ENCODE results near the gene ANXA11. TPM values are rescaled to one million over a fixed set of nuclear protein-coding genes. Genes with fewer than 3 reads are reported as not detected.

Gene ANXA11
- total and polyA plus RNA-seq, 4 experiments from 2014 or later = 173 to 342 (median 207) TPM

DNA sequence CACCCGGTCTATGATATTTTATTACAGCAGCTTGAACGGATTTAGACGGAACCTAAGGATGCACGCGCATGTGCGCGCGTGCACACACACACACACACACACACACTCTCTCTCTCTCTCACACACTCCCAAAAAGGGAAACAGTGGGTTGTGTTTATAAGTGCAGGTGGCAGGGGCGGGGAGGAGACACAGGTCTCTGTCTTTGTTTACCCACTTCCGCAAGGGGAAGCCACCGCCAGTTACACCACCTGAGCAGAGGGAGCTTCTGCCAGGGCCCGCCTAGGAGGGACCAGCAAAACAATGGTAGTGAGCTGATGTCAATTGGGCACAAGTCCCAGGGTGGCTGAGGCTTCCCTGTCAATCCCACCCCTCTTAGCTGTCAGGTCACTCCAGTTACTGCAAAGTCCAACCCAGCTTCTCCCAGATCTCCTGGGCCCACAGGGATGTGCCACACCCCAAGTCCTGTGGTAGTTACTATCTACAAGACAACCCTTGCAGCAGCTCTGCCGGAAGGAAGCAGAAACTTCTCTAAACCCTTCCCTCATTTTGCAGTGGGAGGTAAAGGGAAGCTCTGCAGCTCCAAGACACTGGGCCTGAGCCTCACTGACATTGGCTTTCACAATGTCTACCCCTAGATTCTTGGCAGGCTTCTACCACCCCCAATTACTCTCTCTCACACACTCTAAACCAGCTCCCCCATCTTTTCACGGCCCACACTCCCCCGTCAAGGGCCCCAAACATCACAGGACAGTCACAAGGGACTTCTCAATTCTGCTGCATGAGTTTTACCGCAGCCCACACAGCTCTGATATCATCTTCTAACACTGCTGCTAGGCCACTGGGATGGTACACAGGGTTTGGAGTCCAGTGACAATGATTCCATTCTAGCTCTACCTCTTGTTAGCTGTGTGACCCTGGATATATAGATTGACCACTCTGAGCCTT, 17.6 kb downstream of the ANXA11 start:
- H3K36me3 Mint-ChIP-seq = peaks cover 10 to 20% of the 10 kb centered on the region in 2 donors
- Histone ChIP-seq H3K27me3 (ENCODE audit: insufficient read depth, low read length) (no peaks in the 10 kb centered on the region), H3K36me3 (ENCODE audit: insufficient read depth, low read length) (no peaks in the 10 kb centered on the region), H3K9me3 (ENCODE audit: control insufficient read depth in 1 of 2, low read length in 2 of 2) (no peaks in the 10 kb centered on the region), H3K27ac (ENCODE audit: low read depth, low read length) (peak overlapping the region; percentile 59), H3K4me1 (ENCODE audit: insufficient read depth, low read length) (peaks cover 91% of the 10 kb centered on the region), H3K4me3 (ENCODE audit: low read length in 2 of 2) (peak overlapping the region; percentile 18 to 24)
- peaks cover 56 to 90% (median 77%) of the 10 kb centered on the region in 4 donors for H3K4me1 Mint-ChIP-seq
- peak; percentile 88 to 94 (median 93) for DNase-seq
- peak overlapping the region; percentile 78 to 92 (median 82) for H3K4me3 Mint-ChIP-seq
- H3K27ac Mint-ChIP-seq = peak overlapping the region; percentile 88 to 97 (median 94)
- intact Hi-C loops (cut with micrococcal nuclease) = loop anchor here (1.0 to 5.0 kb wide), 5 partner anchors 9 to 108 kb away; partner anchors contain the start of gene ANXA11
- no peaks in the 10 kb centered on the region for H3K27me3 Mint-ChIP-seq
- CTCF ChIA-PET (ENCODE audit: partially characterized antibody) = interaction anchor here (0.7 to 3.2 kb wide), 16 partner anchors 9 to 841 kb away, joined by 3 to 92 read pairs (median 4); partner anchors contain the start of gene ANXA11
- POLR2A ChIA-PET (ENCODE audit: partially characterized antibody) = interaction anchor here (0.6 to 3.2 kb wide), 18 partner anchors 9 to 1119 kb away, joined by 3 to 186 read pairs (median 5); partner anchors contain the start of genes ANXA11, TMEM254 and ZMIZ1
- peaks cover 0 to 4% (median 0%) of the 10 kb centered on the region in 8 donors for H3K9me3 Mint-ChIP-seq

- H3K4me3 ChIP-seq (ENCODE audit: low read length in 2 of 2) = peak overlapping the region in 1 of 2 donors; percentile 16
- H3K4me1 Mint-ChIP-seq = peaks cover 57 to 88% (median 76%) of the 10 kb centered on the region in 4 donors
- H3K27ac Mint-ChIP-seq = peak overlapping the region; percentile 88 to 97 (median 94)
- peaks cover 8 to 17% of the 10 kb centered on the region in 2 donors for H3K36me3 Mint-ChIP-seq
- peaks cover 0 to 4% (median 0%) of the 10 kb centered on the region in 8 donors for H3K9me3 Mint-ChIP-seq
- H3K4me1 ChIP-seq (ENCODE audit: insufficient read depth, low read length) = peaks cover 88% of the 10 kb centered on the region
- H3K27ac ChIP-seq (ENCODE audit: low read depth, low read length) = peak overlapping the region; percentile 59
- H3K27me3 ChIP-seq (ENCODE audit: insufficient read depth, low read length) = no peaks in the 10 kb centered on the region
- ChIA-PET CTCF (ENCODE audit: partially characterized antibody) (interaction anchor here (0.8 to 3.2 kb wide), 12 partner anchors 9 to 841 kb away, joined by 3 to 92 read pairs (median 6); partner anchors contain the start of gene ANXA11), POLR2A (ENCODE audit: partially characterized antibody) (interaction anchor here (0.9 to 3.2 kb wide), 16 partner anchors 8 to 1118 kb away, joined by 3 to 186 read pairs (median 6); partner anchors contain the start of genes ANXA11, TMEM254 and ZMIZ1)
- H3K9me3 ChIP-seq (ENCODE audit: control insufficient read depth in 1 of 2, low read length in 2 of 2) = no peaks in the 10 kb centered on the region
- H3K27me3 Mint-ChIP-seq = no peaks in the 10 kb centered on the region
- intact Hi-C loops (cut with micrococcal nuclease) = loop anchor here (1.0 to 5.0 kb wide), 5 partner anchors 9 to 108 kb away; partner anchors contain the start of gene ANXA11
- H3K4me3 Mint-ChIP-seq = peak overlapping the region; percentile 78 to 92 (median 82)
- no peak for DNase-seq
- no peaks in the 10 kb centered on the region for H3K36me3 ChIP-seq (ENCODE audit: insufficient read depth, low read length)
Measured at GRCh38 chr10:80187060-80187459, 18.3 kb downstream of the ANXA11 start.

DNA sequence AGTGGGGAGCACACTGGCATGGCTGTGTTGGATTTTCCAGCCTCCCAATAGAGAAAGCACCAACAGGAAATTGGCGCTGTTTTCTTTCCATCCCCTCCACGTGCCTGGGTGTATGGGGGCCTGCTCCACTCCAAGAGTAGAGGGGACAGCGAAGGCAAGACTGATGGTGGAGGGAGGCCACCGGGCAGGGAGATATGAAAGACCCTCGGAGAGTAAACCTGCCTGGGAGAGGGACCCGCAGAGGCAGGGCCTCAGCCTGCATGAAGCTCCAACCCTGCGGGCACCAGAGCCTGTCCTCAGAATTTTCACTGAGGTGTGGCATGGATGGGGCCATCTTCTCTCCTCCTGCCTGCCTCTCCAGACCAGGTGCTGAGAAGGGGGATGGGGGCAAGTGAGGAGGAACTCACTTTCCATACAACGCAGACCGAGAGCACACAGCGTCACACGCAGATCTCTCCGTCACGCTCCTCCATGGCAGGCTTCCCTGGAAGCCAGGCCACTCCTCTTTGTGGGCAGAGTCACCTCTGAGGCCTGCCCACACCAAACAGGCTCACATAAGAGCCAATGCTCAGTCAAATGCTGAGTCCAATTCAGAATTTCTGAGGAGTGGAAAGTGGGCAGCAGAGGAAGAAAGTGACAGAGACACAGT, 18.8 kb downstream of the ANXA11 start:
- DNase-seq = no peak
- H3K27ac Mint-ChIP-seq = peak overlapping the region; percentile 41 to 96 (median 93)
- no peaks in the 10 kb centered on the region for H3K27me3 Mint-ChIP-seq
- H3K27me3 ChIP-seq (ENCODE audit: insufficient read depth, low read length) = no peaks in the 10 kb centered on the region
- H3K9me3 ChIP-seq (ENCODE audit: control insufficient read depth in 1 of 2, low read length in 2 of 2) = no peaks in the 10 kb centered on the region
- peaks cover 57 to 88% (median 75%) of the 10 kb centered on the region in 4 donors for H3K4me1 Mint-ChIP-seq
- peaks cover 88% of the 10 kb centered on the region for H3K4me1 ChIP-seq (ENCODE audit: insufficient read depth, low read length)
- peaks cover 3 to 20% of the 10 kb centered on the region in 2 donors for H3K36me3 Mint-ChIP-seq
- peak overlapping the region in 1 of 2 donors; percentile 16 for H3K4me3 ChIP-seq (ENCODE audit: low read length in 2 of 2)
- CTCF ChIA-PET (ENCODE audit: partially characterized antibody) = interaction anchor here (1.1 to 3.2 kb wide), 10 partner anchors 10 to 840 kb away, joined by 3 to 92 read pairs (median 10); partner anchors contain the start of gene ANXA11
- H3K36me3 ChIP-seq (ENCODE audit: insufficient read depth, low read length) = no peaks in the 10 kb centered on the region
- POLR2A ChIA-PET (ENCODE audit: partially characterized antibody) = interaction anchor here (0.9 to 3.9 kb wide), 11 partner anchors 8 to 41 kb away, joined by 3 to 186 read pairs (median 19); partner anchors contain the start of gene ANXA11
- intact Hi-C loops (cut with micrococcal nuclease) = loop anchor here (1.0 to 5.0 kb wide), 5 partner anchors 10 to 107 kb away; partner anchors contain the start of gene ANXA11
- peak overlapping the region; percentile 59 for H3K27ac ChIP-seq (ENCODE audit: low read depth, low read length)
- H3K4me3 Mint-ChIP-seq = peak overlapping the region in 7 of 8 donors; percentile 17 to 83 (median 78)
- peaks cover 0 to 4% (median 0%) of the 10 kb centered on the region in 8 donors for H3K9me3 Mint-ChIP-seq

DNA sequence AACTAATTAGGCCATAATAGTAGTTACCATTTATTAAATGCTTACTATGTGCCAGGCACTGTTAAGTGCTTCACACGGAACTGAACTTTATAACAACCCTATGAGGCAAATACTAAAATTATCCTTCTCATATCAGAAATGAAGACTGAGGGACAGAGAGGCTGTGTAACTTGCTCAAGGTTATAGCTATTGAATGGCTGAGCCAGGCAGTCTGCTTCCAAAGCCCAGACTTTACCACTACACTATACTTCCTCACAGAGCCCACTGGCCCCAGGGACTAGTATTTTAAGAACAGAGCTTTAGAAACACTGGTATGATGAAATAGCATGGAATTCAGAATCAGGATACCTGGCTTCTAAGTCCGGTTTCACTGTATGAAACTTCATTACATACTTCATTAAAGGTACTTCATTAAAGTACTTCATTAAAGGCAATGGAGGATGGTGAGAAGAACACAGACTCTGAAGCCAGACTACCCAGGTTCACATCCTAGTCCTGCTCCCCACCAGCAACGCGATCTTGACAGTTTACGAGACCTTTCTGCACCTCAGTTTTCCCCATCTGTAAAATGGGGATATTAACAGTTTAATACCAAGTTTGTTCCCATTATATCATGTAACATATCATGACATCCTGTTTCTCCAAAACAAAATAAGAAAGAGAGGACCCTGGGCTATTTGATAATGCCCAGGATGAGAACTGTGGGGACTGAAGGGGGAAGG, 19.6 kb downstream of the ANXA11 start:
- Mint-ChIP-seq H3K4me3 (peak overlapping the region in 5 of 8 donors; percentile 8 to 68 (median 17)), H3K9me3 (peaks cover 0 to 4% (median 0%) of the 10 kb centered on the region in 8 donors), H3K27me3 (no peaks in the 10 kb centered on the region), H3K4me1 (peaks cover 57 to 90% (median 76%) of the 10 kb centered on the region in 4 donors), H3K27ac (peak overlapping the region; percentile 46 to 96 (median 88)), H3K36me3 (peaks cover 0 to 24% of the 10 kb centered on the region in 2 donors)
- ChIA-PET POLR2A (ENCODE audit: partially characterized antibody) (interaction anchor here (1.0 to 3.9 kb wide), 2 partner anchors 9 to 18 kb away, joined by 3 to 29 read pairs; partner anchors contain the start of gene ANXA11), CTCF (ENCODE audit: partially characterized antibody) (interaction anchor here (1.1 to 3.2 kb wide), 3 partner anchors 18 to 41 kb away, joined by 3 to 19 read pairs (median 5); no protein-coding TSS in a partner anchor)
- Histone ChIP-seq H3K4me3 (ENCODE audit: low read length in 2 of 2) (no peak overlapping the region), H3K36me3 (ENCODE audit: insufficient read depth, low read length) (peaks cover under 1% of the 10 kb centered on the region), H3K27ac (ENCODE audit: low read depth, low read length) (no peak overlapping the region), H3K9me3 (ENCODE audit: control insufficient read depth in 1 of 2, low read length in 2 of 2) (no peaks in the 10 kb centered on the region), H3K4me1 (ENCODE audit: insufficient read depth, low read length) (peaks cover 85% of the 10 kb centered on the region), H3K27me3 (ENCODE audit: insufficient read depth, low read length) (no peaks in the 10 kb centered on the region)
- no peak for DNase-seq
- intact Hi-C loops (cut with micrococcal nuclease) = loop anchor here (5.0 kb wide), 1 partner anchor 37 kb away; no protein-coding TSS in a partner anchor

- intact Hi-C loops (cut with micrococcal nuclease) = no loop called here
- H3K9me3 ChIP-seq (ENCODE audit: control insufficient read depth in 1 of 2, low read length in 2 of 2) = no peaks in the 10 kb centered on the region
- H3K9me3 Mint-ChIP-seq = peaks cover 0 to 4% (median 0%) of the 10 kb centered on the region in 8 donors
- no peak overlapping the region for H3K27ac ChIP-seq (ENCODE audit: low read depth, low read length)
- no peak overlapping the region for H3K4me3 ChIP-seq (ENCODE audit: low read length in 2 of 2)
- H3K4me1 Mint-ChIP-seq = peaks cover 57 to 93% (median 76%) of the 10 kb centered on the region in 4 donors
- H3K27ac Mint-ChIP-seq = peak overlapping the region in 3 of 7 donors; percentile 54 to 88 (median 68)
- H3K36me3 Mint-ChIP-seq = peaks cover 0 to 28% of the 10 kb centered on the region in 2 donors
- CTCF ChIA-PET (ENCODE audit: partially characterized antibody) = interaction anchor here (1.2 to 3.2 kb wide), 3 partner anchors 19 to 38 kb away, joined by 3 to 19 read pairs (median 5); no protein-coding TSS in a partner anchor
- POLR2A ChIA-PET (ENCODE audit: partially characterized antibody) = interaction anchor here (1.0 to 3.9 kb wide), 5 partner anchors 10 to 40 kb away, joined by 3 to 29 read pairs (median 5); partner anchors contain the start of gene ANXA11
- no peaks in the 10 kb centered on the region for H3K27me3 Mint-ChIP-seq
- no peak for DNase-seq
- H3K27me3 ChIP-seq (ENCODE audit: insufficient read depth, low read length) = no peaks in the 10 kb centered on the region
- peak overlapping the region in 1 of 8 donors; percentile 42 for H3K4me3 Mint-ChIP-seq
- H3K36me3 ChIP-seq (ENCODE audit: insufficient read depth, low read length) = peaks cover 10% of the 10 kb centered on the region
- H3K4me1 ChIP-seq (ENCODE audit: insufficient read depth, low read length) = peaks cover 90% of the 10 kb centered on the region
Measured at GRCh38 chr10:80184291-80184690, 21.0 kb downstream of the ANXA11 start.

All from CD4-positive, alpha-beta memory T cell (primary cell).